GM19455 (cell line): Measurements from ENCODE around the gene GRIP2.

Source experiments
- ATAC-seq: cut with Tn5 transposase; IDR thresholded peaks from one replicate; pipeline ENCODE4 v1.9.1; 2021; ENCODE audit not compliant: unreplicated experiment

Gene GRIP2

DNA sequence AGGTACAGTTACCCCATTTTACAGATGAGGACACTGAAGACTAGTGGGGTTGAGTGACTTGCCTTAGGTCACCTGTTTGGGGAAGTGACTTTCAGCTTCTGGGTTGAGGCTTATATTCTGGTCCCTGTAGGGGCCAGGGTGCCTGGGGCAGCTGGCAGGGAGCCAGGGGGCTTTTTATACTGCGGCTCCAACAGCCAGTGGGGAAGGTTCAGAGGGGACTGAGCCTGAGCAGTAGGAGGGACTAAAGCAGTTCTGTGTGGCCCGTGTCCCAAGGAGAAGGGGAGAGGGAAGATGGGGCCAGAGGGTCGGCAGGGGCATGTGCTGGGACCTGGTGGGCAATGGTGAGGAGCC lies 100.0 kb downstream of the GRIP2 start:
- no peak for ATAC-seq

DNA sequence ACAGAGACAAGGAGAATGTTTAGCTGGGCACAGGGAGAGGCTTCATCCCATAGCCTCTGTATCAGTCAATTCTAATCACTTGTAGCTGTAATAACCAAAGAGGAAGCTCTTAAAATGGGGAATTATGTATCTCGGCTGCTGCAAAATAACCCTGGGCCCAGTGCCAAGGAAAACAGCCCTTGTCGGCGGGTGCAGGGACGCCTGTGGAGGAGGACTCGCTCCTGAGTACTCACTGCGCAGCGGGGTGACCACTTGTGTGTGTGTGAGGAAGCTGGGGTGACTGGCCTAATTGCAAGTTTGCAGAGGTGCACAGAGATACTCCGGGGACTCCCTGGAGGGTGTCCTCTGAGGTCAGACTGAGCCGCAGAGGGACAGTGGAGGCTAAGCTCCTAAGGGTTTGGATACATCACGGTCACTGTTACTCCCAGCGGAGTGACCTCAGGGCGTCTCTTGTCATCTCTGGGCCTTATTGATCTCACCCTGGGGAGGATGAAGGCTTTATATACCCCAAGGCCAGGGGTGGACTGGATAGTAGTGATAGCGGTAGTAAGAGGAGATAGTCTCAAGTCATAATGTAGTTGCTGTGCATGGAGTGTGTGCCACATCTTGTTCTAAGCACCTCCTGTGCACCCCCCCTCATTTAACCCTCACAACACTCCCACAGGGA lies 100.5 kb downstream of the GRIP2 start:
- ATAC-seq = no peak
